H9 (cell line): ENCODE results near the gene HS6ST2. TPM values are rescaled to one million over a fixed set of nuclear protein-coding genes. Genes with fewer than 3 reads are reported as not detected.
A peak's percentile ranks its signal among the peaks of the same experiment; 100 is the strongest.

ENCODE experiments used
- DNase-seq: peaks from one replicate; pipeline ENCODE4 v3.0.0-alpha.2; 2017
- H2AFZ ChIP-seq: one replicate; pipeline ENCODE4 v1.6.1; 2013; ENCODE audit warnings: mild to moderate bottlenecking, low read length, control low read depth, moderate library complexity
- H2AK5ac ChIP-seq: 2 replicates; pipeline ENCODE4 v1.6.1; 2013; ENCODE audit warnings: low read length, control low read depth, mixed read lengths; ENCODE audit not compliant: insufficient read length
- H2BK120ac ChIP-seq: one replicate; pipeline ENCODE4 v1.6.1; 2013; ENCODE audit warnings: low read depth, mild to moderate bottlenecking, low read length, control low read depth, inconsistent platforms; ENCODE audit not compliant: poor library complexity, severe bottlenecking
- H2BK12ac ChIP-seq: 2 replicates; pipeline ENCODE4 v1.6.1; 2013; ENCODE audit warnings: low read length, control low read depth, mixed read lengths, low read depth; ENCODE audit not compliant: insufficient read length
- H2BK15ac ChIP-seq: 2 replicates; pipeline ENCODE4 v1.6.1; 2013; ENCODE audit warnings: low read depth, low read length, control low read depth
- H2BK20ac ChIP-seq: one replicate; pipeline ENCODE4 v1.6.1; 2013; ENCODE audit warnings: low read depth, mild to moderate bottlenecking, low read length, control low read depth, inconsistent platforms; ENCODE audit not compliant: poor library complexity, severe bottlenecking
- H2BK5ac ChIP-seq: 2 replicates; pipeline ENCODE4 v1.6.1; 2013; ENCODE audit warnings: low read length, control low read depth, mixed read lengths; ENCODE audit not compliant: insufficient read length
- H3K14ac ChIP-seq: 2 replicates; pipeline ENCODE4 v1.6.1; 2013; ENCODE audit warnings: low read length, control low read depth; ENCODE audit not compliant: insufficient read depth
- H3K18ac ChIP-seq: 2 replicates; pipeline ENCODE4 v1.6.1; 2013; ENCODE audit warnings: low read depth, mild to moderate bottlenecking, mixed read lengths, low read length, control low read depth; ENCODE audit not compliant: insufficient read length
- H3K23ac ChIP-seq: 2 replicates; pipeline ENCODE4 v1.6.1; 2013; ENCODE audit warnings: low read length, control low read depth, mixed read lengths, low read depth; ENCODE audit not compliant: insufficient read length
- H3K23me2 ChIP-seq: 2 replicates; pipeline ENCODE4 v1.6.1; 2013; ENCODE audit warnings: low read depth, mild to moderate bottlenecking, mixed read lengths, low read length, control low read depth; ENCODE audit not compliant: insufficient read length, poor library complexity, severe bottlenecking
- H3K27ac ChIP-seq: 2 replicates; pipeline ENCODE4 v1.5.1; 2013; ENCODE audit warnings: low read length, control low read depth, mixed read lengths, low read depth; ENCODE audit not compliant: insufficient read length
- H3K27me3 ChIP-seq: 2 replicates; pipeline ENCODE4 v1.6.1; 2013; ENCODE audit warnings: low read length, control low read depth, inconsistent platforms; ENCODE audit not compliant: insufficient read depth
- H3K4ac ChIP-seq: 2 replicates; pipeline ENCODE4 v1.6.1; 2013; ENCODE audit warnings: low read depth, mild to moderate bottlenecking, control low read depth, inconsistent platforms, low read length, moderate library complexity
- H3K4me1 ChIP-seq: 2 replicates; pipeline ENCODE4 v1.6.1; 2013; ENCODE audit warnings: low read length, control low read depth, inconsistent platforms; ENCODE audit not compliant: insufficient read depth
- H3K4me2 ChIP-seq: 2 replicates; pipeline ENCODE4 v1.6.1; 2013; ENCODE audit warnings: low read length, control low read depth, mixed read lengths; ENCODE audit not compliant: insufficient read length, insufficient read depth
- H3K56ac ChIP-seq: 2 replicates; pipeline ENCODE4 v1.6.1; 2013; ENCODE audit warnings: low read depth, mild to moderate bottlenecking, mixed read lengths, low read length, control low read depth; ENCODE audit not compliant: insufficient read length
- H3K79me1 ChIP-seq: 2 replicates; pipeline ENCODE4 v1.6.1; 2013; ENCODE audit warnings: low read depth, mild to moderate bottlenecking, moderate library complexity, low read length, control low read depth, inconsistent platforms; ENCODE audit not compliant: insufficient read depth, poor library complexity, severe bottlenecking
- H3K79me2 ChIP-seq: 2 replicates; pipeline ENCODE4 v1.6.1; 2013; ENCODE audit warnings: low read length, control low read depth, inconsistent platforms; ENCODE audit not compliant: insufficient read depth
- H3K9ac ChIP-seq: 2 replicates; pipeline ENCODE4 v1.6.1; 2013; ENCODE audit warnings: low read length, control low read depth, mixed read lengths; ENCODE audit not compliant: insufficient read length; ENCODE audit errors: extremely low read depth
- H3K9me3 ChIP-seq: one replicate; pipeline ENCODE4 v1.6.1; 2013; ENCODE audit warnings: low read depth, low read length, inconsistent platforms; ENCODE audit not compliant: control insufficient read depth
- H3T11ph ChIP-seq: one replicate; pipeline ENCODE4 v1.6.1; 2013; ENCODE audit warnings: mild to moderate bottlenecking, low read length, control low read depth, inconsistent platforms
- H4K20me1 ChIP-seq: one replicate; pipeline ENCODE4 v1.6.1; 2013; ENCODE audit not compliant: control insufficient read depth, insufficient read length, insufficient read depth
- H4K5ac ChIP-seq: 2 replicates; pipeline ENCODE4 v1.6.1; 2013; ENCODE audit warnings: low read depth, mild to moderate bottlenecking, mixed read lengths, low read length, control low read depth; ENCODE audit not compliant: insufficient read length
- H4K8ac ChIP-seq: replicated peaks from 2 replicates; pipeline ENCODE4 v1.6.1; 2013; ENCODE audit warnings: low read length, control low read depth, mixed read lengths, low read depth; ENCODE audit not compliant: insufficient read length
- H4K91ac ChIP-seq: 2 replicates; pipeline ENCODE4 v1.6.1; 2013; ENCODE audit warnings: low read depth, mild to moderate bottlenecking, moderate library complexity, mixed read lengths, low read length, control low read depth; ENCODE audit not compliant: insufficient read length
- H3K27ac Mint-ChIP-seq, 3 experiments: 2 replicates in 2 of 3; 3 replicates in 1 of 3; pipeline ENCODE4 v1.8.0; 2020 to 2021; ENCODE audit warnings: mixed read lengths in 3 of 3, mild to moderate bottlenecking in 1 of 3, moderate library complexity in 1 of 3
- H3K27me3 Mint-ChIP-seq: 2 replicates; pipeline ENCODE4 v1.8.0; 2021; ENCODE audit warnings: low read depth, mild to moderate bottlenecking, moderate library complexity, mixed read lengths
- H3K36me3 Mint-ChIP-seq, 3 experiments: 2 replicates in 2 of 3; 3 replicates in 1 of 3; pipeline ENCODE4 v1.8.0; 2020 to 2021; ENCODE audit warnings: low read depth in 3 of 3, mixed read lengths in 3 of 3; ENCODE audit not compliant: insufficient read depth in 1 of 3
- H3K4me1 Mint-ChIP-seq, 2 experiments: 2 replicates each; pipeline ENCODE4 v1.8.0; 2020; ENCODE audit warnings: mixed read lengths in 2 of 2
- H3K4me3 Mint-ChIP-seq, 2 experiments: 2 replicates in 1 of 2; 3 replicates in 1 of 2; pipeline ENCODE4 v1.8.0; 2020 to 2021; ENCODE audit warnings: mild to moderate bottlenecking in 2 of 2, mixed read lengths in 2 of 2, moderate library complexity in 1 of 2
- H3K9me3 Mint-ChIP-seq, 2 experiments: 2 replicates in 1 of 2; 3 replicates in 1 of 2; pipeline ENCODE4 v1.8.0; 2020; ENCODE audit warnings: mild to moderate bottlenecking in 2 of 2, mixed read lengths in 2 of 2, moderate library complexity in 1 of 2
- CTCF ChIP-seq: fragments of 200-600 bp; sonication (generic); conservative IDR thresholded peaks from 3 replicates; pipeline ENCODE4 v1.8.0; 2021; ENCODE audit warnings: antibody characterized with exemption, mild to moderate bottlenecking
- WGBS: extraction: QIAGEN DNeasy Blood & Tissue Kit; methylation state at CpG from one replicate; pipeline ENCODE4 v1.1.7; 2013; ENCODE audit warnings: missing lambda C conversion rate, low lambda C conversion rate, mixed read lengths; ENCODE audit not compliant: insufficient read length; ENCODE audit errors: extremely low coverage; 5-methylcytosine and 5-hydroxymethylcytosine counted together
- total RNA-seq: library from RNA; stranded (reverse); gene quantifications from 2 replicates; pipeline ENCODE4 v1.2.1, GENCODE V29; 2021

HS6ST2 gene
- total RNA-seq, 1 experiment from 2014 or later: 4.8 TPM

GRCh38 chrX:132837126-132837525 lies 121.3 kb downstream of the HS6ST2 start:
- H4K5ac ChIP-seq: no peak overlapping the region
- H3K23me2 ChIP-seq: no peaks in the 10 kb centered on the region
- no peak overlapping the region for H4K91ac ChIP-seq
- H3K4me2 ChIP-seq: no peak overlapping the region
- H3K79me2 ChIP-seq: no peaks in the 10 kb centered on the region
- Mint-ChIP-seq H3K9me3 (no peaks in the 10 kb centered on the region), H3K4me3 (no peak overlapping the region), H3K27me3 (no peaks in the 10 kb centered on the region), H3K36me3 (no peaks in the 10 kb centered on the region), H3K4me1 (peaks cover 28 to 41% of the 10 kb centered on the region in 2 experiments), H3K27ac (peak overlapping the region in 1 of 3 experiments; percentile 21; a peak in 2 of 7 replicates)
- H2BK120ac ChIP-seq: no peak overlapping the region
- H2BK15ac ChIP-seq: no peak overlapping the region
- no peak overlapping the region for H2AFZ ChIP-seq
- no peak overlapping the region for H3K56ac ChIP-seq
- no peak overlapping the region for H3K27ac ChIP-seq
- no peak overlapping the region for H2BK12ac ChIP-seq
- no peak overlapping the region for H3K18ac ChIP-seq
- no peak overlapping the region for H4K8ac ChIP-seq
- H3T11ph ChIP-seq: no peak overlapping the region
- no peak overlapping the region for H3K9ac ChIP-seq
- no peak for DNase-seq
- no peaks in the 10 kb centered on the region for H3K9me3 ChIP-seq
- H2AK5ac ChIP-seq: no peak overlapping the region
- no peak overlapping the region for H2BK20ac ChIP-seq
- peaks cover 2% of the 10 kb centered on the region for H3K4me1 ChIP-seq
- H3K4ac ChIP-seq: no peak overlapping the region
- WGBS: no CpG with 5 or more reads among the region's 3 CpGs
- no peak overlapping the region for H3K23ac ChIP-seq
- TF ChIP-seq CTCF: no peak
- H3K27me3 ChIP-seq: no peaks in the 10 kb centered on the region
- H3K14ac ChIP-seq: no peak overlapping the region
- H3K79me1 ChIP-seq: no peaks in the 10 kb centered on the region
- H4K20me1 ChIP-seq: no peaks in the 10 kb centered on the region
- no peak overlapping the region for H2BK5ac ChIP-seq
